Caco-2 (cell line): ENCODE results near the gene SOS1. TPM values are rescaled to one million over a fixed set of nuclear protein-coding genes. Genes with fewer than 3 reads are reported as not detected.

Experiments
- BruUV-seq: library from RNA; stranded (reverse); fragments of 400-500 nt; replicated peaks from 2 replicates; lab custom pipeline; 2021; lab: Mats Ljungman, UMichigan
- CTCF ChIA-PET: fragments of 300-600 bp; sonication (Branson Sonifier 250); formaldehyde crosslinking; loops from one replicate; lab custom pipeline; 2022; ENCODE audit warnings: antibody characterized with exemption; lab: Charles Lee
- POLR2A ChIA-PET: fragments of 300-600 bp; sonication (Branson Sonifier 250); formaldehyde crosslinking; loops from one replicate; lab custom pipeline; 2022; ENCODE audit warnings: antibody characterized with exemption; lab: Charles Lee
- DNase-seq, 2 experiments: peaks; one replicate each; pipeline versions ENCODE4 v3.0.0 to v3.0.0-alpha.2; 2020 to 2022
- H3K27me3 ChIP-seq: replicated peaks from 2 replicates; pipeline ENCODE4 v1.6.0; 2011; ENCODE audit warnings: low read length; ENCODE audit not compliant: control insufficient read depth, insufficient read depth
- H3K36me3 ChIP-seq: 2 replicates; pipeline ENCODE4 v1.5.1; 2011; ENCODE audit warnings: low read length; ENCODE audit not compliant: control insufficient read depth, insufficient read depth
- H3K4me1 ChIP-seq: fragments of 250-450 bp; sonication (Bioruptor Pico); 2 replicates; pipeline ENCODE4 v1.5.1; 2020; ENCODE audit warnings: mild to moderate bottlenecking
- H3K4me3 ChIP-seq: 2 replicates; pipeline ENCODE4 v1.5.1; 2011; ENCODE audit warnings: low read depth, mild to moderate bottlenecking, control low read depth, low read length
- H3K9me3 ChIP-seq: fragments of 250-450 bp; sonication (Bioruptor Pico); 2 replicates; pipeline ENCODE4 v1.5.1; 2020; ENCODE audit warnings: mild to moderate bottlenecking, moderate library complexity
- H3K27ac Mint-ChIP-seq: one replicate; pipeline ENCODE4 v1.8.0; 2022; ENCODE audit warnings: mixed read lengths; ENCODE audit not compliant: unreplicated experiment
- H3K27me3 Mint-ChIP-seq: one replicate; pipeline ENCODE4 v1.8.0; 2022; ENCODE audit warnings: mixed read lengths; ENCODE audit not compliant: insufficient read depth, unreplicated experiment
- H3K36me3 Mint-ChIP-seq: one replicate; pipeline ENCODE4 v1.8.0; 2022; ENCODE audit warnings: mild to moderate bottlenecking, mixed read lengths; ENCODE audit not compliant: insufficient read depth, unreplicated experiment
- H3K4me1 Mint-ChIP-seq: one replicate; pipeline ENCODE4 v1.8.0; 2022; ENCODE audit warnings: low read depth, mixed read lengths; ENCODE audit not compliant: unreplicated experiment
- H3K4me3 Mint-ChIP-seq: one replicate; pipeline ENCODE4 v1.8.0; 2022; ENCODE audit warnings: mild to moderate bottlenecking, moderate library complexity, mixed read lengths; ENCODE audit not compliant: unreplicated experiment
- H3K9me3 Mint-ChIP-seq: one replicate; pipeline ENCODE4 v1.8.0; 2022; ENCODE audit warnings: mixed read lengths; ENCODE audit not compliant: unreplicated experiment
- intact Hi-C: fragments of 100-400 bp; cut with micrococcal nuclease; formaldehyde crosslinking; loops from one replicate; pipeline ENCODE4 v1.10.0; 2022; ENCODE audit not compliant: unreplicated experiment
- total RNA-seq: library from RNA; stranded (reverse); gene quantifications from 2 replicates; pipeline ENCODE4 v1.2.3, GENCODE V29; 2022
- TF ChIP-seq, protein P1 (sequence below), 2 experiments: fragments of 200-600 bp in 1 of 2; IDR thresholded peaks; 1 replicate in 1 of 2; 2 replicates in 1 of 2; pipeline versions ENCODE4 v1.5.1 to v1.8.0; 2011 to 2022; ENCODE audit warnings: antibody characterized with exemption in 1 of 2, control low read depth in 1 of 2, inconsistent platforms in 1 of 2, low read depth in 1 of 2, low read length in 1 of 2, mild to moderate bottlenecking in 1 of 2, moderate library complexity in 1 of 2; ENCODE audit not compliant: insufficient read depth in 1 of 2, severe bottlenecking in 1 of 2, unreplicated experiment in 1 of 2

SOS1 gene
- total RNA-seq, 1 experiment from 2014 or later = 49.7 TPM

DNA sequence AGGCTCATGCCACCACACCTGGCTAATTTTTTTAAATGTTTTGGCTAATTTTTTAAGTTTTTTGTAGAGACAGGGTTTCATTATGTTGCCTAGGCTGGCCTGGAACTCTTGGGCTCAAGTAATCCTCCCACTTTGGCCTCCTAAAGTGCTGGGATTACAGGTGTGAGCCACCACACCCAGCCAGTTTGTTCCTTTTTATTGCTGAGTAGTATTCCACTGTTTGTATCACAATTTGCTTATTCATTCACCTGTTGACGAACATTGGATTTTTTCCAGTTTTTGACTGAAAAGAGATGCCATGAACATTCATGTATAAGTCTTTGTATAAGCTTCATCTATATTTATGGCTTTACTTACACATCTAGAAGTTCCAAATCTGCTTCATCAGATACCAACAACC is 5.3 kb downstream of the SOS1 start:
- Mint-ChIP-seq H3K36me3 (peaks cover 40% of the 10 kb centered on the region), H3K27me3 (no peaks in the 10 kb centered on the region), H3K9me3 (no peaks in the 10 kb centered on the region), H3K4me1 (peaks cover 39% of the 10 kb centered on the region), H3K4me3 (no peak overlapping the region), H3K27ac (no peak overlapping the region)
- TF ChIP-seq, protein P1, sequence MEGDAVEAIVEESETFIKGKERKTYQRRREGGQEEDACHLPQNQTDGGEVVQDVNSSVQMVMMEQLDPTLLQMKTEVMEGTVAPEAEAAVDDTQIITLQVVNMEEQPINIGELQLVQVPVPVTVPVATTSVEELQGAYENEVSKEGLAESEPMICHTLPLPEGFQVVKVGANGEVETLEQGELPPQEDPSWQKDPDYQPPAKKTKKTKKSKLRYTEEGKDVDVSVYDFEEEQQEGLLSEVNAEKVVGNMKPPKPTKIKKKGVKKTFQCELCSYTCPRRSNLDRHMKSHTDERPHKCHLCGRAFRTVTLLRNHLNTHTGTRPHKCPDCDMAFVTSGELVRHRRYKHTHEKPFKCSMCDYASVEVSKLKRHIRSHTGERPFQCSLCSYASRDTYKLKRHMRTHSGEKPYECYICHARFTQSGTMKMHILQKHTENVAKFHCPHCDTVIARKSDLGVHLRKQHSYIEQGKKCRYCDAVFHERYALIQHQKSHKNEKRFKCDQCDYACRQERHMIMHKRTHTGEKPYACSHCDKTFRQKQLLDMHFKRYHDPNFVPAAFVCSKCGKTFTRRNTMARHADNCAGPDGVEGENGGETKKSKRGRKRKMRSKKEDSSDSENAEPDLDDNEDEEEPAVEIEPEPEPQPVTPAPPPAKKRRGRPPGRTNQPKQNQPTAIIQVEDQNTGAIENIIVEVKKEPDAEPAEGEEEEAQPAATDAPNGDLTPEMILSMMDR (IDR thresholded peaks at IDR 0.05; ENCODE audit: insufficient read depth in 1 of 2, low read depth in 1 of 2, low read length in 1 of 2, severe bottlenecking in 1 of 2, unreplicated experiment in 1 of 2) = no peak
- ChIA-PET POLR2A (no interaction called here), CTCF (no interaction called here)
- no peaks in the 10 kb centered on the region for H3K9me3 ChIP-seq
- no TSS peak for BruUV-seq
- H3K4me1 ChIP-seq = peaks cover 18% of the 10 kb centered on the region
- no peak for DNase-seq
- H3K36me3 ChIP-seq = no peaks in the 10 kb centered on the region; the same call in 1 of the 2 replicates
- intact Hi-C loops = no loop called here
- H3K4me3 ChIP-seq = no peak overlapping the region
- no peaks in the 10 kb centered on the region for H3K27me3 ChIP-seq

DNA sequence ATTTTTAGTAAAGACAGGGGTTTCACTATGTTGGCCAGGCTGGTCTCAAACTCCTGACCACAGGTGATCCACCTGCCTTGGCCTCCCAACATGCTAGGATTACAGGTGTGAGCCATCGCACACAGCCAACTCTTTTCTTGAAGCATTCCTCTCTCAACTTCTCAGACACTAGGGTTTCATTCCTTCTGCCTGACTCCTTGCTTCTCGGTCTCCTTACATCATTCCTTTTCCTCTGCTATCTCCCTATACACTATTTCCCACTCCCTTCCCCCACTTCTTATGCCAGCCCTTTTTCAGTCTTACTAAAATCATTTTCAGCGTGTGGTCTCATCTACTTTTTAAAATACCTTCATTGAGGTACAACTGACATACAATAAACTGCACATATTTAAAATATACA is 6.1 kb downstream of the SOS1 start:
- Histone ChIP-seq H3K9me3 (no peaks in the 10 kb centered on the region), H3K4me3 (no peak overlapping the region), H3K4me1 (peaks cover 18% of the 10 kb centered on the region), H3K27me3 (no peaks in the 10 kb centered on the region), H3K36me3 (no peaks in the 10 kb centered on the region; the same call in 1 of the 2 replicates)
- Mint-ChIP-seq H3K27me3 (no peaks in the 10 kb centered on the region), H3K27ac (no peak overlapping the region), H3K9me3 (no peaks in the 10 kb centered on the region), H3K4me1 (peaks cover 39% of the 10 kb centered on the region), H3K4me3 (no peak overlapping the region), H3K36me3 (peaks cover 39% of the 10 kb centered on the region)
- POLR2A ChIA-PET = no interaction called here
- no peak for DNase-seq
- CTCF ChIA-PET = no interaction called here
- no TSS peak for BruUV-seq
- TF ChIP-seq, protein P1 (IDR thresholded peaks at IDR 0.05; ENCODE audit: insufficient read depth in 1 of 2, low read depth in 1 of 2, low read length in 1 of 2, severe bottlenecking in 1 of 2, unreplicated experiment in 1 of 2) = no peak
- intact Hi-C loops = no loop called here

GRCh38 chr2:39109537-39109936 is 11.3 kb downstream of the SOS1 start:
- H3K4me3 ChIP-seq = no peak overlapping the region
- CTCF ChIA-PET = no interaction called here
- no peaks in the 10 kb centered on the region; the same call in 1 of the 2 replicates for H3K36me3 ChIP-seq
- Mint-ChIP-seq H3K9me3 (no peaks in the 10 kb centered on the region), H3K4me1 (peaks cover 21% of the 10 kb centered on the region), H3K4me3 (no peak overlapping the region), H3K27ac (no peak overlapping the region), H3K36me3 (peaks cover 11% of the 10 kb centered on the region), H3K27me3 (no peaks in the 10 kb centered on the region)
- no peak for DNase-seq
- TF ChIP-seq, protein P1 (IDR thresholded peaks at IDR 0.05; ENCODE audit: insufficient read depth in 1 of 2, low read depth in 1 of 2, low read length in 1 of 2, severe bottlenecking in 1 of 2, unreplicated experiment in 1 of 2) = no peak
- H3K4me1 ChIP-seq = 0 out of 2 replicates have a peak, but pooled peaks cover 7% of the 10 kb centered on the region
- no peaks in the 10 kb centered on the region for H3K27me3 ChIP-seq
- no peaks in the 10 kb centered on the region for H3K9me3 ChIP-seq
- no TSS peak for BruUV-seq
- POLR2A ChIA-PET = no interaction called here
- intact Hi-C loops = no loop called here
